OCI-LY7 (cell line): Measurements from ENCODE around the gene FIG4.

Experiments
- CTCF ChIP-seq: fragments of 200-600 bp; sonication (generic); conservative IDR thresholded peaks from 2 replicates; pipeline ENCODE4 v1.5.1; 2014; ENCODE audit warnings: mild to moderate bottlenecking, antibody characterized with exemption, low read length, moderate library complexity, mixed read lengths
- EZH2phosphoT487 ChIP-seq: fragments of 200-600 bp; sonication (generic); IDR thresholded peaks from 2 replicates; pipeline ENCODE4 v1.6.1; 2018; ENCODE audit warnings: low read depth, borderline replicate concordance, mild to moderate bottlenecking, mixed run types, antibody characterized with exemption, low read length, moderate library complexity, mixed read lengths

- TF ChIP-seq EZH2phosphoT487, result no peak
- TF ChIP-seq CTCF, result no peak
Measured at GRCh38 chr6:109759098-109759955, 68.2 kb downstream of the FIG4 start.
